ENCODE data around the gene BRINP2. TPM values are rescaled to one million over a fixed set of nuclear protein-coding genes. Genes with fewer than 3 reads are reported as not detected.

BRINP2 gene
- total RNA-seq, 1 experiment from 2014 or later = not detected

GRCh38 chr1:177210071-177210470 lies 39.3 kb downstream of the BRINP2 start:
- H3K27ac Mint-ChIP-seq (ENCODE audit: unreplicated experiment) = no peak overlapping the region
- BruUV-seq (replicated peaks) = no TSS peak
- H3K4me1 Mint-ChIP-seq (ENCODE audit: low read depth, unreplicated experiment) = peaks cover 10% of the 10 kb centered on the region
- CTCF ChIA-PET = interaction anchor here (1.5 kb wide), 1 partner anchor 28 kb away, joined by 4 read pairs; no protein-coding TSS in a partner anchor
- no peak for DNase-seq
- intact Hi-C loops (cut with micrococcal nuclease; ENCODE audit: unreplicated experiment) = no loop called here
- H3K9me3 Mint-ChIP-seq (ENCODE audit: low read depth, unreplicated experiment) = peaks cover 2% of the 10 kb centered on the region
- peaks cover 13% of the 10 kb centered on the region for H3K27me3 Mint-ChIP-seq (ENCODE audit: unreplicated experiment)
- TF ChIP-seq CTCF (IDR thresholded peaks at IDR 0.05; ENCODE audit: unreplicated experiment) = no peak
- no peak overlapping the region for H3K4me3 Mint-ChIP-seq (ENCODE audit: low read depth, unreplicated experiment)
- no peaks in the 10 kb centered on the region for H3K36me3 Mint-ChIP-seq (ENCODE audit: insufficient read depth, unreplicated experiment)

- H3K4me3 Mint-ChIP-seq (ENCODE audit: low read depth, unreplicated experiment) = no peak overlapping the region
- peaks cover 13% of the 10 kb centered on the region for H3K27me3 Mint-ChIP-seq (ENCODE audit: unreplicated experiment)
- BruUV-seq (replicated peaks) = no TSS peak
These were observed 40.5 kb downstream of the BRINP2 start for GRCh38 chr1:177211231-177211630.

GRCh38 chr1:177216587-177217202 lies 45.9 kb downstream of the BRINP2 start:
- CTCF ChIA-PET = no interaction called here
- H3K9me3 Mint-ChIP-seq (ENCODE audit: low read depth, unreplicated experiment) = peaks cover 5% of the 10 kb centered on the region

More at GRCh38 chr1:177211231-177211630, 40.5 kb downstream of the BRINP2 start:
- CTCF ChIA-PET = no interaction called here
- Mint-ChIP-seq H3K27ac (ENCODE audit: unreplicated experiment) (no peak overlapping the region), H3K4me1 (ENCODE audit: low read depth, unreplicated experiment) (peaks cover 10% of the 10 kb centered on the region), H3K9me3 (ENCODE audit: low read depth, unreplicated experiment) (peaks cover 2% of the 10 kb centered on the region), H3K36me3 (ENCODE audit: insufficient read depth, unreplicated experiment) (no peaks in the 10 kb centered on the region)
- TF ChIP-seq CTCF (IDR thresholded peaks at IDR 0.05; ENCODE audit: unreplicated experiment) = no peak
- intact Hi-C loops (cut with micrococcal nuclease; ENCODE audit: unreplicated experiment) = no loop called here
- no peak for DNase-seq

GRCh38 chr1:177219554-177220458 lies 49.0 kb downstream of the BRINP2 start:
- H3K4me3 Mint-ChIP-seq (ENCODE audit: low read depth, unreplicated experiment) = no peak overlapping the region
- no peaks in the 10 kb centered on the region for H3K36me3 Mint-ChIP-seq (ENCODE audit: insufficient read depth, unreplicated experiment)
- intact Hi-C loops (cut with micrococcal nuclease; ENCODE audit: unreplicated experiment) = no loop called here
- BruUV-seq (replicated peaks) = no TSS peak
- H3K9me3 Mint-ChIP-seq (ENCODE audit: low read depth, unreplicated experiment) = peaks cover 5% of the 10 kb centered on the region
- no peak for DNase-seq
- CTCF ChIA-PET = no interaction called here
- no peak for TF ChIP-seq CTCF (IDR thresholded peaks at IDR 0.05; ENCODE audit: unreplicated experiment)
- no peak overlapping the region for H3K27ac Mint-ChIP-seq (ENCODE audit: unreplicated experiment)
- peaks cover 35% of the 10 kb centered on the region for H3K27me3 Mint-ChIP-seq (ENCODE audit: unreplicated experiment)
- H3K4me1 Mint-ChIP-seq (ENCODE audit: low read depth, unreplicated experiment) = peaks cover 14% of the 10 kb centered on the region

More at GRCh38 chr1:177216587-177217202, 45.9 kb downstream of the BRINP2 start:
- TF ChIP-seq CTCF (IDR thresholded peaks at IDR 0.05; ENCODE audit: unreplicated experiment) = no peak
- peaks cover 9% of the 10 kb centered on the region for H3K27me3 Mint-ChIP-seq (ENCODE audit: unreplicated experiment)
- intact Hi-C loops (cut with micrococcal nuclease; ENCODE audit: unreplicated experiment) = no loop called here
- no peak overlapping the region for H3K4me3 Mint-ChIP-seq (ENCODE audit: low read depth, unreplicated experiment)
- no TSS peak for BruUV-seq (replicated peaks)
- H3K27ac Mint-ChIP-seq (ENCODE audit: unreplicated experiment) = no peak overlapping the region
- peaks cover 14% of the 10 kb centered on the region for H3K4me1 Mint-ChIP-seq (ENCODE audit: low read depth, unreplicated experiment)
- H3K36me3 Mint-ChIP-seq (ENCODE audit: insufficient read depth, unreplicated experiment) = no peaks in the 10 kb centered on the region
- no peak for DNase-seq

All from Calu3 (cell line).